H1 (cell line): ENCODE results near the gene TPSAB1. TPM values are rescaled to one million over a fixed set of nuclear protein-coding genes. Genes with fewer than 3 reads are reported as not detected.

ENCODE experiments used
- CTCF ChIA-PET: fragments of 300-600 bp; sonication (Branson Sonifier 250); formaldehyde crosslinking; loops from one replicate; lab custom pipeline; 2021; ENCODE audit not compliant: partially characterized antibody; lab: Charles Lee
- POLR2A ChIA-PET: fragments of 300-600 bp; sonication (Branson Sonifier 250); formaldehyde crosslinking; loops from one replicate; lab custom pipeline; 2021; ENCODE audit warnings: inconsistent platforms; ENCODE audit not compliant: partially characterized antibody; lab: Charles Lee
- DNase-seq, 2 experiments: peaks; one replicate each; pipeline versions ENCODE4 v3.0.0 to v3.0.0-alpha.2; 2010 to 2022; ENCODE audit warnings: low spot score in 2 of 2, low read depth in 1 of 2, mixed read lengths in 1 of 2
- FAIRE-seq: peaks from 2 replicates; lab custom pipeline; 2011; peaks lifted over from hg19 to GRCh38; lab: Jason Lieb, UNC
- H2AFZ ChIP-seq: 2 replicates; pipeline ENCODE4 v1.8.1; 2012; ENCODE audit warnings: low read length, inconsistent platforms
- H2AK5ac ChIP-seq: 2 replicates; pipeline ENCODE4 v1.6.1; 2013; ENCODE audit warnings: low read depth, low read length
- H2BK120ac ChIP-seq: replicated peaks from 2 replicates; pipeline ENCODE3; 2013; ENCODE audit warnings: low read depth, low read length, inconsistent platforms
- H2BK12ac ChIP-seq: 2 replicates; pipeline ENCODE4 v1.6.1; 2013; ENCODE audit warnings: low read depth, low read length
- H2BK15ac ChIP-seq: 2 replicates; pipeline ENCODE4 v1.6.1; 2013; ENCODE audit warnings: low read length
- H2BK20ac ChIP-seq: 2 replicates; pipeline ENCODE4 v1.6.1; 2013; ENCODE audit warnings: low read length
- H2BK5ac ChIP-seq: 2 replicates; pipeline ENCODE4 v1.6.1; 2013; ENCODE audit warnings: low read depth, low read length
- H3K14ac ChIP-seq: 2 replicates; pipeline ENCODE4 v1.6.1; 2013; ENCODE audit warnings: inconsistent platforms; ENCODE audit not compliant: insufficient read length
- H3K18ac ChIP-seq: 2 replicates; pipeline ENCODE4 v1.6.1; 2013; ENCODE audit warnings: low read length; ENCODE audit errors: extremely low read depth
- H3K23ac ChIP-seq: 2 replicates; pipeline ENCODE4 v1.6.1; 2013; ENCODE audit warnings: inconsistent platforms; ENCODE audit not compliant: insufficient read length
- H3K23me2 ChIP-seq: 2 replicates; pipeline ENCODE4 v1.6.1; 2013; ENCODE audit warnings: low read depth, low read length
- H3K27ac ChIP-seq: 2 replicates; pipeline ENCODE4 v1.6.1; 2011; ENCODE audit warnings: low read depth, low read length, inconsistent platforms
- H3K27me3 ChIP-seq, 4 experiments: replicated peaks in 1 of 4; 1 replicate in 1 of 4; 2 replicates in 3 of 4; pipeline versions ENCODE4 v1.6.1 to v1.8.1; 2011 to 2013; ENCODE audit warnings: low read length in 3 of 4, mild to moderate bottlenecking in 3 of 4, inconsistent platforms in 2 of 4, mixed read lengths in 2 of 4, moderate library complexity in 1 of 4; ENCODE audit not compliant: control insufficient read depth in 3 of 4, insufficient read depth in 3 of 4; ENCODE audit errors: extremely low read depth in 1 of 4
- H3K36me3 ChIP-seq, 4 experiments: 2 replicates each; pipeline versions ENCODE4 v1.6.1 to v1.8.1; 2011 to 2013; ENCODE audit warnings: mild to moderate bottlenecking in 4 of 4, low read length in 3 of 4, moderate library complexity in 2 of 4, control low read depth in 1 of 4, inconsistent platforms in 1 of 4; ENCODE audit not compliant: insufficient read depth in 4 of 4, control insufficient read depth in 2 of 4
- H3K4ac ChIP-seq: replicated peaks from 2 replicates; pipeline ENCODE3; 2013; ENCODE audit warnings: low read length, low read depth, mixed read lengths, inconsistent platforms; ENCODE audit not compliant: insufficient read length
- H3K4me1 ChIP-seq, 4 experiments: replicated peaks in 1 of 4; 1 replicate in 1 of 4; 2 replicates in 3 of 4; pipeline versions ENCODE4 v1.6.1 to v1.8.1; 2011 to 2013; ENCODE audit warnings: low read length in 3 of 4, inconsistent platforms in 2 of 4, mixed read lengths in 1 of 4; ENCODE audit not compliant: insufficient read depth in 4 of 4, control insufficient read depth in 3 of 4
- H3K4me2 ChIP-seq, 2 experiments: 2 replicates each; pipeline versions ENCODE4 v1.6.1 to v1.8.1; 2011 to 2013; ENCODE audit warnings: low read depth in 2 of 2, low read length in 2 of 2, control low read depth in 1 of 2, inconsistent platforms in 1 of 2, mild to moderate bottlenecking in 1 of 2; ENCODE audit not compliant: insufficient read depth in 1 of 2
- H3K4me3 ChIP-seq, 4 experiments: fragments of 200-600, 300-600 bp in 1 of 4; sonication (generic), shearing (Covaris generic), sonication (Bioruptor Twin) in 1 of 4; 2 replicates each; pipeline versions ENCODE4 v1.5.1 to v1.8.1; 2011 to 2016; ENCODE audit warnings: low read length in 4 of 4, low read depth in 3 of 4, control low read depth in 2 of 4, inconsistent platforms in 2 of 4, mild to moderate bottlenecking in 2 of 4, mixed read lengths in 1 of 4, moderate library complexity in 1 of 4; ENCODE audit not compliant: insufficient read depth in 2 of 4; ENCODE audit errors: extremely low read depth in 1 of 4
- H3K56ac ChIP-seq: replicated peaks from 2 replicates; pipeline ENCODE3; 2013; ENCODE audit warnings: low read depth, mild to moderate bottlenecking, mixed read lengths, low read length, inconsistent platforms; ENCODE audit not compliant: insufficient read length
- H3K79me1 ChIP-seq: 2 replicates; pipeline ENCODE4 v1.6.1; 2013; ENCODE audit warnings: low read depth, low read length, control low read depth
- H3K79me2 ChIP-seq, 2 experiments: 2 replicates each; pipeline versions ENCODE4 v1.6.1 to v1.8.1; 2012 to 2013; ENCODE audit warnings: low read length in 2 of 2, mild to moderate bottlenecking in 2 of 2, inconsistent platforms in 1 of 2; ENCODE audit not compliant: insufficient read depth in 2 of 2, control insufficient read depth in 1 of 2
- H3K9ac ChIP-seq, 4 experiments: replicated peaks in 1 of 4; 1 replicate in 1 of 4; 2 replicates in 3 of 4; pipeline versions ENCODE4 v1.6.1 to v1.8.1; 2011 to 2013; ENCODE audit warnings: low read depth in 3 of 4, low read length in 3 of 4, control low read depth in 2 of 4, mild to moderate bottlenecking in 2 of 4, moderate library complexity in 2 of 4, inconsistent platforms in 1 of 4; ENCODE audit errors: extremely low read depth in 1 of 4
- H3K9me3 ChIP-seq, 2 experiments: 2 replicates each; pipeline versions ENCODE4 v1.6.1 to v1.8.1; 2012 to 2013; ENCODE audit warnings: mild to moderate bottlenecking in 2 of 2, moderate library complexity in 2 of 2, control low read depth in 1 of 2, inconsistent platforms in 1 of 2, low read depth in 1 of 2, low read length in 1 of 2, mixed read lengths in 1 of 2; ENCODE audit not compliant: insufficient read depth in 2 of 2
- H4K20me1 ChIP-seq, 2 experiments: replicated peaks in 1 of 2; 2 replicates each; pipeline versions ENCODE3 to v1.8.1; 2011 to 2013; ENCODE audit warnings: inconsistent platforms in 2 of 2, low read length in 2 of 2, mild to moderate bottlenecking in 1 of 2; ENCODE audit not compliant: insufficient read depth in 2 of 2, control insufficient read depth in 1 of 2
- H4K5ac ChIP-seq: 2 replicates; pipeline ENCODE4 v1.6.1; 2013; ENCODE audit warnings: low read length, low read depth, mixed read lengths, inconsistent platforms; ENCODE audit not compliant: insufficient read length
- H4K8ac ChIP-seq: 2 replicates; pipeline ENCODE4 v1.8.0; 2013; ENCODE audit warnings: mild to moderate bottlenecking, moderate library complexity, low read length, inconsistent platforms; ENCODE audit not compliant: insufficient read depth; ENCODE audit errors: extremely low read depth
- H4K91ac ChIP-seq: replicated peaks from 2 replicates; pipeline ENCODE3; 2013; ENCODE audit warnings: low read length, mixed read lengths, inconsistent platforms; ENCODE audit not compliant: insufficient read length
- CHD2 ChIP-seq: IDR thresholded peaks from 2 replicates; pipeline ENCODE4 v1.6.1; 2012; ENCODE audit warnings: low read length, improper control_type of control experiment
- CTBP2 ChIP-seq: IDR thresholded peaks from 2 replicates; pipeline ENCODE4 v1.7.0; 2011; ENCODE audit warnings: borderline replicate concordance, mild to moderate bottlenecking, moderate library complexity, mixed read lengths, low read length; ENCODE audit not compliant: insufficient read depth, insufficient read length
- JUN ChIP-seq: IDR thresholded peaks from 2 replicates; pipeline ENCODE4 v1.6.1; 2011; ENCODE audit warnings: low read depth, mild to moderate bottlenecking, improper control_type of control experiment, low read length
- KDM4A ChIP-seq: IDR thresholded peaks from one replicate; pipeline ENCODE4 v1.7.1; 2012; ENCODE audit warnings: low read depth, mild to moderate bottlenecking, moderate library complexity, low read length, inconsistent platforms; ENCODE audit not compliant: severe bottlenecking
- POU5F1 ChIP-seq: IDR thresholded peaks from 2 replicates; pipeline ENCODE4 v1.6.1; 2011; ENCODE audit warnings: low read depth, mild to moderate bottlenecking, low read length, moderate library complexity
- RBBP5 ChIP-seq: IDR thresholded peaks from 2 replicates; pipeline ENCODE4 v1.7.1; 2012; ENCODE audit warnings: low read depth, mild to moderate bottlenecking, inconsistent platforms, low read length, moderate library complexity, borderline replicate concordance
- SAP30 ChIP-seq: fragments of 300-600 bp; sonication (generic); IDR thresholded peaks from 2 replicates; pipeline ENCODE4 v1.7.1; 2012; ENCODE audit warnings: low read length, moderate library complexity, mild to moderate bottlenecking, inconsistent platforms; ENCODE audit not compliant: insufficient read depth, insufficient replicate concordance
- SUZ12 ChIP-seq: fragments of 200-600 bp; sonication (generic); IDR thresholded peaks from 2 replicates; pipeline ENCODE4 v1.6.1; 2012; ENCODE audit warnings: mild to moderate bottlenecking, inconsistent platforms, low read length, moderate library complexity, mixed read lengths
- TAF1 ChIP-seq: IDR thresholded peaks from 2 replicates; pipeline ENCODE4 v1.6.1; 2011; ENCODE audit warnings: mild to moderate bottlenecking, low read depth, low read length
- TEAD4 ChIP-seq: IDR thresholded peaks from 2 replicates; pipeline ENCODE4 v1.6.1; 2012; ENCODE audit warnings: low read depth, low read length, inconsistent platforms, mixed read lengths
- WGBS, 2 experiments: shearing (Covaris generic) in 1 of 2; methylation state at CpG; one replicate each; pipeline versions ENCODE4 v1.1.6 to v1.1.7; 2013 to 2015; ENCODE audit warnings: low lambda C conversion rate in 2 of 2, mixed read lengths in 2 of 2, inconsistent platforms in 1 of 2, low coverage in 1 of 2, missing lambda C conversion rate in 1 of 2; ENCODE audit not compliant: insufficient replicate concordance in 2 of 2, insufficient coverage in 1 of 2, insufficient read length in 1 of 2; ENCODE audit errors: extremely low coverage in 1 of 2, missing lambda C conversion rate in 1 of 2; 5-methylcytosine and 5-hydroxymethylcytosine counted together
- polyA plus RNA-seq, 7 experiments: library from polyadenylated mRNA; depleted of rRNA in 3 of 7; stranded (reverse) in 5 of 7; unstranded in 2 of 7; fragments of >200 nt in 5 of 7; fragments of 200-250 nt in 2 of 7; gene quantifications; 1 replicate in 5 of 7; 2 replicates in 1 of 7; 4 replicates in 1 of 7; pipeline versions ENCODE4 v1.2.1 to v1.2.3, GENCODE V29; 2011 to 2013; ENCODE audit warnings: missing spikeins in 2 of 7, mixed read lengths in 2 of 7
- total RNA-seq: library from RNA; stranded (reverse); fragmentation: NEBNext Ultra II Directional; extraction: Animal tissue kit (Norgen Biotek cat#: 25700); gene quantifications from 2 replicates; pipeline ENCODE4 v1.2.1, GENCODE V29; 2021
- TF ChIP-seq, protein P1 (sequence below): IDR thresholded peaks from 2 replicates; pipeline ENCODE4 v1.6.1; 2011; ENCODE audit warnings: low read length, improper control_type of control experiment

TPSAB1 gene
- total and polyA plus RNA-seq, 2 of the 8 experiments (the other 6 are each of a cell fraction or from before 2014, with no cell fraction given), result 0.09 TPM; not detected in 1

DNA sequence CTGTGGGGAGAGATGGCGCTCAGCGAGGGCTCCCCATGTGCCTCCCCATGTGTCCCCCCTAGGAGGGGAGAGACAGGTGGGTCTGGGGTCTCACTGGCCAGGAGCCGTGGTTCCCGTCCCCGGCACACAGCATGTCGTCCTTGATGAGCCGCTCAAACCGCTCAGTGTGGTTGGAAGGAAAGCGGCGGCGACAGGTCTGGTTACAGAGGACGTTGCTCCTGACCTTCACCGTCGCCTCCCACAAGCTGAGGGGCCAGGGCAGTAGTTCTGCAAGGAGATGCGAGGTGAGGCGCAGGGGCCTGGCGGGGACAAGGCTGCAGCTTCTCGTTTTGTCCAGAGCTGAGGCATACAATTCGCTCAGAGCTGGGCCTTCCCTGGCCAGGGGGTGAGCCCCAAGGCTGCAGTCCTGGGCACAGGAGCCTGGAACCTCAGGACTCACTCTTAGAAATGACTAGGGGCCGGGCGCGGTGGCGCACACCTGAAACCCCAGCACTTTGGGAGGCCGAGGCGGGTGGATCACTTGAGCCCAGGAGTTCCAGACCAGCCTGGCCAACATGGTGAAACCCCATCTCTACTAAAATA lies 46.1 kb downstream of the TPSAB1 start:
- no peak overlapping the region for H2BK15ac ChIP-seq
- ChIA-PET POLR2A (interaction anchor here (0.7 to 1.2 kb wide), 2 partner anchors 18 to 48 kb away, joined by 3 read pairs; no protein-coding TSS in a partner anchor), CTCF (interaction anchor here (0.5 to 1.7 kb wide), 9 partner anchors 9 to 638 kb away, joined by 3 to 6 read pairs (median 3); no protein-coding TSS in a partner anchor)
- DNase-seq (no peak), FAIRE-seq (no peak)
- no peak overlapping the region for H3K18ac ChIP-seq
- no peaks in the 10 kb centered on the region for H3K9me3 ChIP-seq
- no peaks in the 10 kb centered on the region for H3K36me3 ChIP-seq
- 90% methylated on average over 25 of the region's 25 CpGs; no CpG with 5 or more reads in 1 of the 2 experiments for WGBS, 2 experiments
- H3K27ac ChIP-seq, result no peak overlapping the region
- no peak overlapping the region for H4K8ac ChIP-seq
- H2BK20ac ChIP-seq, result no peak overlapping the region
- peaks cover 3 to 29% (median 19%) of the 10 kb centered on the region in 4 experiments; a peak in 6 of 7 replicates for H3K4me1 ChIP-seq
- no peak overlapping the region for H3K9ac ChIP-seq
- H3K56ac ChIP-seq, result no peak overlapping the region
- no peak overlapping the region for H3K23ac ChIP-seq
- H2AK5ac ChIP-seq, result no peak overlapping the region
- H3K4ac ChIP-seq, result no peak overlapping the region
- H2AFZ ChIP-seq, result no peak overlapping the region
- no peak overlapping the region for H2BK120ac ChIP-seq
- H2BK5ac ChIP-seq, result no peak overlapping the region
- H4K5ac ChIP-seq, result no peak overlapping the region
- peaks cover 0 to 2% of the 10 kb centered on the region in 2 experiments for H4K20me1 ChIP-seq
- no peak overlapping the region for H4K91ac ChIP-seq
- H3K14ac ChIP-seq, result no peak overlapping the region
- H3K79me2 ChIP-seq, result no peaks in the 10 kb centered on the region
- H3K4me3 ChIP-seq, result no peak overlapping the region
- no peaks in the 10 kb centered on the region for H3K79me1 ChIP-seq
- H3K27me3 ChIP-seq, result peaks cover 7 to 36% (median 25%) of the 10 kb centered on the region in 4 experiments
- no peak overlapping the region for H2BK12ac ChIP-seq
- H3K23me2 ChIP-seq, result peaks cover 3% of the 10 kb centered on the region; the same call in 1 of the 2 replicates
- H3K4me2 ChIP-seq, result no peak overlapping the region
- TF ChIP-seq SUZ12 (no peak), JUN (no peak), RBBP5 (no peak), CTBP2 (no peak), SAP30 (no peak), TAF1 (no peak), POU5F1 (no peak), TEAD4 (no peak), CHD2 (no peak), KDM4A (no peak)
- TF ChIP-seq, protein P1, sequence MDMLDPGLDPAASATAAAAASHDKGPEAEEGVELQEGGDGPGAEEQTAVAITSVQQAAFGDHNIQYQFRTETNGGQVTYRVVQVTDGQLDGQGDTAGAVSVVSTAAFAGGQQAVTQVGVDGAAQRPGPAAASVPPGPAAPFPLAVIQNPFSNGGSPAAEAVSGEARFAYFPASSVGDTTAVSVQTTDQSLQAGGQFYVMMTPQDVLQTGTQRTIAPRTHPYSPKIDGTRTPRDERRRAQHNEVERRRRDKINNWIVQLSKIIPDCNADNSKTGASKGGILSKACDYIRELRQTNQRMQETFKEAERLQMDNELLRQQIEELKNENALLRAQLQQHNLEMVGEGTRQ, result no peak
